K562 (cell line): ENCODE measurements around the gene NBPF14. TPM values are rescaled to one million over a fixed set of nuclear protein-coding genes. Genes with fewer than 3 reads are reported as not detected.
"Not testable (repeated sequence)": the region's sequence is repeated elsewhere in the genome, so short reads cannot be mapped to it uniquely, and the experiment has no call there.

Experiments
- ATAC-seq: fragments of 200-7000 bp; cut with Tn5 transposase; 3 replicates; pipeline ENCODE4 v1.9.1; 2020; ENCODE audit warnings: moderate library complexity
- BruUV-seq: library from RNA; stranded (reverse); fragments of 400-500 nt; replicated peaks from 2 replicates; lab custom pipeline; 2021; lab: Mats Ljungman, UMichigan
- CTCF ChIA-PET: fragments of 300-600 bp; formaldehyde crosslinking; extraction: SDS; loops from one replicate; lab custom pipeline; 2021; ENCODE audit warnings: low intra/inter-chr PET ratio; lab: Yijun Ruan, JAX
- POLR2A ChIA-PET: fragments of 300-600, 350-650 bp; sonication (Branson Sonifier 250); formaldehyde crosslinking; extraction: SDS; loops from one replicate; lab custom pipeline; 2021; ENCODE audit warnings: antibody characterized with exemption, inconsistent platforms; lab: Yijun Ruan, JAX
- DNase-seq, 4 experiments: peaks; one replicate each; pipeline versions ENCODE4 v3.0.0 to v3.0.0-alpha.2; 2011 to 2018; ENCODE audit warnings: low spot score in 3 of 4, mixed read lengths in 3 of 4; ENCODE audit errors: extremely low read depth in 1 of 4
- FAIRE-seq: peaks from 2 replicates; lab custom pipeline; 2011; peaks lifted over from hg19 to GRCh38; lab: Jason Lieb, UNC
- H2AFZ ChIP-seq: 2 replicates; pipeline ENCODE4 v1.6.0; 2011; ENCODE audit warnings: low read depth, low read length, control low read depth, inconsistent platforms
- H3K27ac ChIP-seq: fragments of 200-600 bp; 3 replicates; pipeline ENCODE4 v1.8.0; 2011; ENCODE audit warnings: low read depth, mild to moderate bottlenecking, control low read depth, inconsistent platforms, low read length, moderate library complexity, mixed read lengths; ENCODE audit errors: extremely low read depth
- H3K27me3 ChIP-seq, 2 experiments: fragments of 300-600 bp in 1 of 2; 2 replicates in 1 of 2; 3 replicates in 1 of 2; pipeline versions ENCODE4 v1.6.0 to v1.8.0; 2011; ENCODE audit warnings: inconsistent platforms in 2 of 2, low read length in 2 of 2, mild to moderate bottlenecking in 1 of 2, mixed read lengths in 1 of 2, moderate library complexity in 1 of 2; ENCODE audit not compliant: control insufficient read depth in 2 of 2, insufficient read depth in 2 of 2
- H3K36me3 ChIP-seq: fragments of 300-600 bp; 3 replicates; pipeline ENCODE4 v1.8.0; 2011; ENCODE audit warnings: mild to moderate bottlenecking, low read length, inconsistent platforms; ENCODE audit not compliant: control insufficient read depth, insufficient read depth
- H3K4me1 ChIP-seq, 2 experiments: fragments of 200-600 bp in 1 of 2; replicated peaks in 1 of 2; 2 replicates in 1 of 2; 3 replicates in 1 of 2; pipeline versions ENCODE4 v1.5.1 to v1.8.0; 2011; ENCODE audit warnings: inconsistent platforms in 2 of 2, low read length in 2 of 2, mild to moderate bottlenecking in 1 of 2, mixed read lengths in 1 of 2, moderate library complexity in 1 of 2; ENCODE audit not compliant: control insufficient read depth in 2 of 2, insufficient read depth in 2 of 2
- H3K4me2 ChIP-seq: 2 replicates; pipeline ENCODE4 v1.6.1; 2011; ENCODE audit warnings: low read length, control low read depth, inconsistent platforms, mixed read lengths; ENCODE audit not compliant: insufficient read depth
- H3K4me3 ChIP-seq: fragments of 200-600 bp; sonication (generic), shearing (Covaris generic); 2 replicates; pipeline ENCODE4 v1.5.1; 2016; ENCODE audit warnings: control low read depth, inconsistent platforms
- H3K79me2 ChIP-seq: fragments of 200-600 bp; 3 replicates; pipeline ENCODE4 v1.8.0; 2011; ENCODE audit warnings: low read length, inconsistent platforms; ENCODE audit not compliant: control insufficient read depth, insufficient read depth
- H3K9ac ChIP-seq, 2 experiments: 2 replicates each; pipeline versions ENCODE4 v1.6.0 to v1.6.1; 2011; ENCODE audit warnings: low read depth in 2 of 2, low read length in 2 of 2, control low read depth in 1 of 2, inconsistent platforms in 1 of 2, mild to moderate bottlenecking in 1 of 2, mixed read lengths in 1 of 2; ENCODE audit not compliant: insufficient read depth in 1 of 2
- H3K9me1 ChIP-seq: one replicate; pipeline ENCODE4 v1.6.0; 2011; ENCODE audit warnings: inconsistent platforms, mild to moderate bottlenecking, low read length, moderate library complexity; ENCODE audit not compliant: control insufficient read depth, insufficient read depth
- H3K9me3 ChIP-seq: replicated peaks from 2 replicates; pipeline ENCODE4 v1.5.1; 2011; ENCODE audit warnings: low read depth, low read length, inconsistent platforms; ENCODE audit not compliant: control insufficient read depth, insufficient read depth
- H4K20me1 ChIP-seq: replicated peaks from 2 replicates; pipeline ENCODE4 v1.6.1; 2011; ENCODE audit warnings: low read length, inconsistent platforms, mixed read lengths; ENCODE audit not compliant: control insufficient read depth, insufficient read depth
- WGBS: fragments of 100-300 bp; shearing (Covaris generic); methylation state at CpG from one replicate; pipeline ENCODE4 v1.1.6; 2016; ENCODE audit warnings: low coverage, mixed read lengths; ENCODE audit not compliant: insufficient coverage; ENCODE audit errors: missing lambda C conversion rate; 5-methylcytosine and 5-hydroxymethylcytosine counted together
- in situ Hi-C: fragments of 300-500 bp; cut with MboI; formaldehyde crosslinking; loops from 4 replicates; pipeline ENCODE4 v1.15.0; 2018; ENCODE audit warnings: inconsistent platforms, mixed read lengths
- intact Hi-C: fragments of 100-400 bp; cut with micrococcal nuclease; formaldehyde crosslinking; loops from 2 replicates; pipeline ENCODE4 v1.14.2; 2022
- polyA plus RNA-seq, 8 experiments: library from polyadenylated mRNA; depleted of rRNA in 4 of 8; stranded (reverse) in 5 of 8; unstranded in 3 of 8; fragments of >200 nt; fragmentation: Nextera tagmentation in 2 of 8; fragmentation: Illumina TruSeq in 1 of 8; extraction: Ambion mirVana in 2 of 8; extraction: Trizol in 1 of 8; gene quantifications; 2 replicates each; pipeline versions ENCODE4 v1.2.1 to v1.2.3, GENCODE V29; 2011 to 2014; ENCODE audit warnings: inconsistent platforms in 1 of 8, missing spikeins in 1 of 8
- total RNA-seq, 7 experiments: library from RNA; depleted of rRNA in 6 of 7; stranded (reverse); fragments of >200 nt in 6 of 7; fragmentation: Illumina TruSeq in 2 of 7; extraction: Trizol in 2 of 7; gene quantifications; 2 replicates each; pipeline versions ENCODE4 v1.2.1 to v1.2.3, GENCODE V29; 2011 to 2021; ENCODE audit warnings: low replicate concordance in 1 of 7

The NBPF14 gene
- total and polyA plus RNA-seq, 9 of the 15 experiments (the other 6 are each of a cell fraction or from before 2014, with no cell fraction given) = 0.99 to 10.6 (median 6.1) TPM

- FAIRE-seq, H3K4me2 ChIP-seq, H3K27me3 ChIP-seq, H3K36me3 ChIP-seq, H3K79me2 ChIP-seq, intact Hi-C loops, H2AFZ ChIP-seq, CTCF ChIA-PET, POLR2A ChIA-PET, H3K9ac ChIP-seq, H3K4me3 ChIP-seq, DNase-seq, H3K9me3 ChIP-seq, H3K4me1 ChIP-seq, H4K20me1 ChIP-seq, ATAC-seq, H3K9me1 ChIP-seq, BruUV-seq, H3K27ac ChIP-seq, in situ Hi-C loops: not testable (repeated sequence)
- no CpG with 5 or more reads among the region's 3 CpGs for WGBS
These were observed 81.5 kb downstream of the NBPF14 start for GRCh38 chr1:148514310-148514709.

- not testable (repeated sequence) for FAIRE-seq
These were observed 83.1 kb downstream of the NBPF14 start for GRCh38 chr1:148512571-148513184.

More at GRCh38 chr1:148512571-148513184, 83.1 kb downstream of the NBPF14 start:
- intact Hi-C loops, H3K27ac ChIP-seq, DNase-seq, CTCF ChIA-PET, ATAC-seq, BruUV-seq, H3K79me2 ChIP-seq, H3K4me1 ChIP-seq, H4K20me1 ChIP-seq, H3K4me3 ChIP-seq, H3K9ac ChIP-seq, H3K36me3 ChIP-seq, POLR2A ChIA-PET, in situ Hi-C loops, H3K4me2 ChIP-seq, H2AFZ ChIP-seq, H3K9me1 ChIP-seq, H3K27me3 ChIP-seq, H3K9me3 ChIP-seq: not testable (repeated sequence)
- 13% methylated on average over 5 of the region's 9 CpGs for WGBS
